DOHH2 (cell line): ENCODE data around the gene PDE6C.

ENCODE experiments used
- H3F3A ChIP-seq: fragments of 200-600 bp; sonication (generic), shearing (Covaris generic); 2 replicates; pipeline ENCODE4 v1.6.0; 2016; ENCODE audit warnings: antibody characterized with exemption, mild to moderate bottlenecking; ENCODE audit not compliant: control insufficient read depth, insufficient read depth
- H3K27ac ChIP-seq: fragments of 200-600 bp; sonication (generic); 2 replicates; pipeline ENCODE4 v1.5.1; 2014; ENCODE audit warnings: low read depth, mild to moderate bottlenecking, low read length, moderate library complexity
- H3K27me3 ChIP-seq: fragments of 200-600 bp; sonication (generic); 2 replicates; pipeline ENCODE4 v1.6.1; 2014; ENCODE audit warnings: mild to moderate bottlenecking, low read length, mixed read lengths; ENCODE audit not compliant: control insufficient read depth
- H3K36me3 ChIP-seq: fragments of 200-600 bp; sonication (generic); 2 replicates; pipeline ENCODE4 v1.6.1; 2014; ENCODE audit warnings: mild to moderate bottlenecking, low read length, moderate library complexity, mixed read lengths; ENCODE audit not compliant: control insufficient read depth
- H3K4me1 ChIP-seq: fragments of 200-600 bp; sonication (generic); 2 replicates; pipeline ENCODE4 v1.6.1; 2014; ENCODE audit warnings: mild to moderate bottlenecking, low read length, mixed read lengths; ENCODE audit not compliant: control insufficient read depth
- H3K4me2 ChIP-seq: fragments of 200-600 bp; sonication (generic); 2 replicates; pipeline ENCODE4 v1.6.0; 2014; ENCODE audit warnings: mild to moderate bottlenecking, low read length, moderate library complexity
- H3K4me3 ChIP-seq: fragments of 200-600 bp; sonication (generic); 2 replicates; pipeline ENCODE4 v1.5.1; 2014; ENCODE audit warnings: mild to moderate bottlenecking, low read length, mixed read lengths
- H3K79me2 ChIP-seq: fragments of 200-600 bp; sonication (generic); 2 replicates; pipeline ENCODE4 v1.6.1; 2014; ENCODE audit warnings: mild to moderate bottlenecking, low read length, mixed read lengths; ENCODE audit not compliant: control insufficient read depth
- H3K9me2 ChIP-seq: fragments of 200-600 bp; sonication (generic); replicated peaks from 2 replicates; pipeline ENCODE4 v1.6.1; 2014; ENCODE audit warnings: mild to moderate bottlenecking, low read length, mixed read lengths; ENCODE audit not compliant: control insufficient read depth
- H3K9me3 ChIP-seq: fragments of 200-600 bp; sonication (generic); 2 replicates; pipeline ENCODE4 v1.6.1; 2014; ENCODE audit warnings: antibody characterized with exemption, low read length, mixed read lengths; ENCODE audit not compliant: control insufficient read depth, insufficient read depth
- H4K20me1 ChIP-seq: fragments of 200-600 bp; sonication (generic); 2 replicates; pipeline ENCODE4 v1.6.0; 2014; ENCODE audit warnings: low read depth, mild to moderate bottlenecking, antibody characterized with exemption, low read length, moderate library complexity; ENCODE audit not compliant: control insufficient read depth, insufficient read depth
- EZH2phosphoT487 ChIP-seq: fragments of 200-600 bp; sonication (generic); IDR thresholded peaks from 2 replicates; pipeline ENCODE4 v1.6.1; 2017; ENCODE audit warnings: borderline replicate concordance, mild to moderate bottlenecking, antibody characterized with exemption, low read length, moderate library complexity, mixed read lengths
- TF ChIP-seq, protein P1 (sequence below): fragments of 200-600 bp; sonication (generic); IDR thresholded peaks from one replicate; pipeline ENCODE4 v1.5.1; 2014; ENCODE audit warnings: antibody characterized with exemption, mild to moderate bottlenecking, low read depth, low read length; ENCODE audit not compliant: poor library complexity, severe bottlenecking

PDE6C gene

GRCh38 chr10:93567277-93568104 is 44.8 kb upstream of the PDE6C start:
- TF ChIP-seq, protein P1, sequence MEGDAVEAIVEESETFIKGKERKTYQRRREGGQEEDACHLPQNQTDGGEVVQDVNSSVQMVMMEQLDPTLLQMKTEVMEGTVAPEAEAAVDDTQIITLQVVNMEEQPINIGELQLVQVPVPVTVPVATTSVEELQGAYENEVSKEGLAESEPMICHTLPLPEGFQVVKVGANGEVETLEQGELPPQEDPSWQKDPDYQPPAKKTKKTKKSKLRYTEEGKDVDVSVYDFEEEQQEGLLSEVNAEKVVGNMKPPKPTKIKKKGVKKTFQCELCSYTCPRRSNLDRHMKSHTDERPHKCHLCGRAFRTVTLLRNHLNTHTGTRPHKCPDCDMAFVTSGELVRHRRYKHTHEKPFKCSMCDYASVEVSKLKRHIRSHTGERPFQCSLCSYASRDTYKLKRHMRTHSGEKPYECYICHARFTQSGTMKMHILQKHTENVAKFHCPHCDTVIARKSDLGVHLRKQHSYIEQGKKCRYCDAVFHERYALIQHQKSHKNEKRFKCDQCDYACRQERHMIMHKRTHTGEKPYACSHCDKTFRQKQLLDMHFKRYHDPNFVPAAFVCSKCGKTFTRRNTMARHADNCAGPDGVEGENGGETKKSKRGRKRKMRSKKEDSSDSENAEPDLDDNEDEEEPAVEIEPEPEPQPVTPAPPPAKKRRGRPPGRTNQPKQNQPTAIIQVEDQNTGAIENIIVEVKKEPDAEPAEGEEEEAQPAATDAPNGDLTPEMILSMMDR: no peak
- TF ChIP-seq EZH2phosphoT487: no peak
- H3K79me2 ChIP-seq: no peaks in the 10 kb centered on the region
- no peaks in the 10 kb centered on the region for H3K9me3 ChIP-seq
- H3K4me3 ChIP-seq: no peak overlapping the region
- no peaks in the 10 kb centered on the region for H3K9me2 ChIP-seq
- no peaks in the 10 kb centered on the region for H3K36me3 ChIP-seq
- H3K4me1 ChIP-seq: no peaks in the 10 kb centered on the region
- H3K4me2 ChIP-seq: no peak overlapping the region
- H3K27me3 ChIP-seq: peaks cover 5% of the 10 kb centered on the region; the same call in 1 of the 2 replicates
- no peak overlapping the region for H3K27ac ChIP-seq
- no peaks in the 10 kb centered on the region for H4K20me1 ChIP-seq
- H3F3A ChIP-seq: no peaks in the 10 kb centered on the region

DNA sequence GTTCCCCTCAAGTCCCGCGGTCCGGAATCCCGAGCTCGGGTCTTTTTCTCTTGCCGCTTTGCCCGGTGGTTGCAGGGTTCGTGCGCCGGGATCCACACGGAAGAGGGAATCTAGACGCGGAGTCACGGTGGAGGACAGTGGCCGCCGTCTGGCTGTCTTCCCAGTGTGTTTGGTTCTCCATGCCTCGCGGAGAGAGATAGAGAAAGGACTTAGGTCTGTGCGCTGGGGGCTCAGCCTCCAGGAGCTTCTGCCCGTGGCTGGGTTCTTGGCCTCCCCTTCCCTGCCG is 44.3 kb upstream of the PDE6C start:
- no peak for TF ChIP-seq EZH2phosphoT487
- TF ChIP-seq, protein P1: no peak
- H3K9me3 ChIP-seq: no peaks in the 10 kb centered on the region
- no peaks in the 10 kb centered on the region for H3F3A ChIP-seq
- no peak overlapping the region for H3K27ac ChIP-seq
- H3K79me2 ChIP-seq: no peaks in the 10 kb centered on the region
- H3K4me2 ChIP-seq: no peak overlapping the region
- H3K4me1 ChIP-seq: no peaks in the 10 kb centered on the region
- H3K9me2 ChIP-seq: no peaks in the 10 kb centered on the region
- H3K36me3 ChIP-seq: no peaks in the 10 kb centered on the region
- H3K4me3 ChIP-seq: no peak overlapping the region
- H3K27me3 ChIP-seq: 0 out of 2 replicates have a peak, but pooled peaks cover 4% of the 10 kb centered on the region
- no peaks in the 10 kb centered on the region for H4K20me1 ChIP-seq

DNA sequence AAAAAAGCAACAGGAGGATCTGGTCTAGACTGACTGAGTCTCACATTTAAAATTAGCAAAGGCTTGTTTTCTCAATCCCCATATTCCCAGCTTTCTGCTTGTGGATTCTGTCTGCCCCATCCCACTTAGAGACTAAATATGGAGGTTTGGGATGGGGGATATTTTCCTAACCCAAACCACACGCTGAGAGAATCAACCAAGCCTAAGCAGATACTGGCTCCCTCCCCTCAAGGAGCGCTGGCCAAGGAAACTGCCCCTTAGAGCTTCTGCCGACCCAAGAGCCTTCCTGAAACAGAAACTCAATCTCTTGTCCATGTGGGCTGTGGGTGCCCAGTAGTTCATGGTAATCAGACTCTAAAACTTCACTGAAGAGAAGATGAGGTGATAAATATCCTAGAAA is 42.0 kb upstream of the PDE6C start:
- Histone ChIP-seq H3K36me3 (no peaks in the 10 kb centered on the region), H3K27ac (no peak overlapping the region), H3K27me3 (peaks cover 9% of the 10 kb centered on the region; the same call in 1 of the 2 replicates), H3K4me1 (no peaks in the 10 kb centered on the region), H3K4me3 (no peak overlapping the region), H3K4me2 (no peak overlapping the region), H4K20me1 (no peaks in the 10 kb centered on the region), H3F3A (no peaks in the 10 kb centered on the region), H3K9me3 (no peaks in the 10 kb centered on the region), H3K79me2 (no peaks in the 10 kb centered on the region), H3K9me2 (no peaks in the 10 kb centered on the region)
- no peak for TF ChIP-seq EZH2phosphoT487
- TF ChIP-seq, protein P1: no peak
